Mammary epithelial cell (primary cell): Measurements from ENCODE around the gene SNRPB.

Experiments
- EZH2 ChIP-seq: IDR thresholded peaks from 2 replicates; pipeline ENCODE4 v1.6.1; 2012; ENCODE audit warnings: low read length, inconsistent platforms, borderline replicate concordance
- TF ChIP-seq, protein P1 (sequence below), 2 donors: IDR thresholded peaks in 1 of 2; conservative IDR thresholded peaks in 1 of 2; 2 replicates each; pipeline ENCODE4 v1.5.1; 2011 to 2012; ENCODE audit warnings: inconsistent platforms in 2 of 2, low read length in 2 of 2, mild to moderate bottlenecking in 2 of 2, control low read depth in 1 of 2, low read depth in 1 of 2; ENCODE audit not compliant: insufficient read depth in 1 of 2; ENCODE audit errors: extremely low read depth in 1 of 2

GRCh38 chr20:2509468-2509781 lies 38.8 kb upstream of the SNRPB start:
- TF ChIP-seq, protein P1, sequence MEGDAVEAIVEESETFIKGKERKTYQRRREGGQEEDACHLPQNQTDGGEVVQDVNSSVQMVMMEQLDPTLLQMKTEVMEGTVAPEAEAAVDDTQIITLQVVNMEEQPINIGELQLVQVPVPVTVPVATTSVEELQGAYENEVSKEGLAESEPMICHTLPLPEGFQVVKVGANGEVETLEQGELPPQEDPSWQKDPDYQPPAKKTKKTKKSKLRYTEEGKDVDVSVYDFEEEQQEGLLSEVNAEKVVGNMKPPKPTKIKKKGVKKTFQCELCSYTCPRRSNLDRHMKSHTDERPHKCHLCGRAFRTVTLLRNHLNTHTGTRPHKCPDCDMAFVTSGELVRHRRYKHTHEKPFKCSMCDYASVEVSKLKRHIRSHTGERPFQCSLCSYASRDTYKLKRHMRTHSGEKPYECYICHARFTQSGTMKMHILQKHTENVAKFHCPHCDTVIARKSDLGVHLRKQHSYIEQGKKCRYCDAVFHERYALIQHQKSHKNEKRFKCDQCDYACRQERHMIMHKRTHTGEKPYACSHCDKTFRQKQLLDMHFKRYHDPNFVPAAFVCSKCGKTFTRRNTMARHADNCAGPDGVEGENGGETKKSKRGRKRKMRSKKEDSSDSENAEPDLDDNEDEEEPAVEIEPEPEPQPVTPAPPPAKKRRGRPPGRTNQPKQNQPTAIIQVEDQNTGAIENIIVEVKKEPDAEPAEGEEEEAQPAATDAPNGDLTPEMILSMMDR (conservative IDR thresholded peaks at IDR 0.05 in 1 of 2, IDR thresholded peaks at IDR 0.05 in 1 of 2; ENCODE audit: extremely low read depth in 1 of 2, insufficient read depth in 1 of 2, low read depth in 1 of 2, low read length in 2 of 2), result no peak
- TF ChIP-seq EZH2, result no peak
